Left forelimb (tissue), 1 donor: ENCODE results near the gene MNAT1.
"Not testable (repeated sequence)": the region's sequence is repeated elsewhere in the genome, so short reads cannot be mapped to it uniquely, and the experiment has no call there.

Source experiments
- DNase-seq: peaks from one replicate; pipeline ENCODE4 v3.0.0-alpha.2; 2018; ENCODE audit warnings: low spot score

Gene MNAT1

DNA sequence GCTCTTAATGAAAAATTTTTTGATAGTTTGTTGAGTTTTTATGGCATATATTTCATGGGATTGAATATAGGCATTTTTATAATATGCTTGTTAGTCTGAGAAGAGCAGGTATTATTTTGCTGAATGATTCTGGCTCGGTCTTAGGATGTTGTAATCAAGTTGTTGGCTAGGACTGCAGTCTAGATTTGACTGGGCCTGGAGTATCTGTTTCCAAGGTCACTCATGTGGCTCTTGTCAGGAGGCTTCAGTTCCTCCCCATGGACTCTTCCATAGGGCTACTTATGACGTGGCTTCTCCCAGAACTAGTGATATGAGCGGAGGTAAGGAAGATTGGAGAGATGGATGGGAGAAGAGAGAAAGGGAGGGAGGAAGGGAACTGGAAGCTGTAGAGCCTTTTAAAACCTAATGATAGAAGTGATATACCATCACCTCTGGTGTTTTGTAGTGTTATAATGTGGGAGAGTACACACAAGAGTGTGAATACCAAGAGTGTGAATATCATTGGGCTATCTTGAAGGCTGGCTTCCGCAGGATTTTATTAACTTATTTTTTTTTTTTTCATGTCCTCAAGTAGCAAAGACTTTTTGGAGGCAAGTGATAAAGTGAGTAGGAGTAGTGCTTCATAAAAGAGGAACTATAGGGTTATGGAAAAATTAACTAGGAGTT, 4.4 kb downstream of the MNAT1 start:
- DNase-seq, result no peak

GRCh38 chr14:60744566-60744965, 10.0 kb downstream of the MNAT1 start:
- DNase-seq, result no peak

DNA sequence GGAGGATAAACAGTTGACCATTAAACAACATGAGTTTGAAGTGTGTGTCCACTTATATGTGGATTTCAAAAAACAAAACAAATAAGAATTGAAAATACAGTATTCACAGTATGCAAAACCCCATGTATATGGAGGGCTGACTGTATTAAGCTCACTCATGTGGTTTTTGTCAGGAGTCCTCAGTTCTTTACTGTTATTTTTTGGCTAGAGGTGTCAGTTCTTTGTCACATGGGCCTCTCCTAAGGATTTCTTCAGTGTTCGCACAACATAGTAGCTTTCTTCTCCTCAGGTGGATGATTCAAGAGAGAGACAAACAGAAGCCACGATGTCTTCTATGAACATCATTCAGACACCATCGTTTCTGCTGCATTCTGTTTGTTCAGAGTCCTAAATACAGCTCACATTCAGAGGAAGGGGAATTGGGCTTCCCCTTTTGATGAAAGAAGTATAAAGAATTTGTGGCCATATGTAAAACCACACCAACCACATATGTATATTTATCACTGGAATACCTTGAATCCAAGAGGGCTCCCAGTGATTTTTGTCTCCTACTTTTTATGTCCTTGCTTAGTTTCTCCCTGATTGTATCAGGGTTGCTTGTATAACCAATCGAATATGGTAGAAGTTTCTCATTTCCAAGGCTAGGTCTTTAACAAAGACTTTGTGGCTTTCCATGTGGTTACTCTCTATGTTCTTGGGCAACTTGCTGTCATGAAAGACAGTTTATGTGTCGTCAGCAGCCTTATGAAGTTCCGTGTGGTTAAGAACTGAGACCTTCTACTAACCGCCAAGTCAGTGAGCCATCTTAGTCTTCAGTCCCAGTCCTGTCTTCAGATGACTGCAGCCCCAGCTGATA, 18.9 kb downstream of the MNAT1 start:
- no peak for DNase-seq

GRCh38 chr14:60756847-60757246, 22.3 kb downstream of the MNAT1 start:
- no peak for DNase-seq

GRCh38 chr14:60757567-60758002, 23.0 kb downstream of the MNAT1 start:
- DNase-seq, result no peak

- DNase-seq, result no peak
These were observed 24.3 kb downstream of the MNAT1 start for GRCh38 chr14:60758885-60759284.

DNA sequence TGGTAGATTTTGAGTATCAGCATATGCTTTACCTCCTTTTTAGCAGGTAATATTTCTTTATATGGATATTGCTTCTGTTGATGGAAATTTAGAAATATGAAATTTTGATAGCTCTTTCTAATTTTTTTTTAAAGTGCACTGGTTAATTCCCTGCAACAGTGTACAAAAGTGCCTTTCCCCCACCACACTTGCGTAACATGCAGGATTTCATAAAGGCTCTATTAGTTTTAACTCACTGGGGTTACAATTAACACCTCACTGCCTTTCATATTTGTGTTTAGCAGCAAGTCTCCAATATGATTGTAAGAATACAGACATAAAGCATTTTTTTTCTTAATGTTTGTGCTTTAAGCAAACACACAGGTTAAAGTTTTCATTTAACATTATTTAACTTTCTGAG, 25.6 kb downstream of the MNAT1 start:
- no peak for DNase-seq

- DNase-seq, result no peak
These were observed 26.2 kb downstream of the MNAT1 start for GRCh38 chr14:60760644-60761364.

DNA sequence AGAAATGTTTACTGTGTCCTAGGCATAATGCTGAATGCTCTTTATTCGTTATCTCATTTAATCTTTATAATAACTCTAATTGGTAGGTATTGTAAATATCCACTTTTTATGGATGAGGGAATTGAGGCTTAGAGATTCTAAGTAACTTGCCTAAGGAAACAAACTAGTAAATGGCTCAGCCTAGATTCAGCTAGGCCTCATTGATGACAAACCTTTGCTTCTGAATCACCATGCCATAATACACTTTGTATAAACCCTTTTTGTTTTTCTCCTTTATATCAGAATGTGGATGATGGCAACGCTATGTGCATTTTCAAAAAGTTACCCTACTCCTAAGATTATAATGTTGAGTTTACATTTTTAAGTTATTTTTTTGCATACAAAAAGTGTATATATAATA, 34.0 kb downstream of the MNAT1 start:
- no peak for DNase-seq

GRCh38 chr14:60771117-60771516, 36.6 kb downstream of the MNAT1 start:
- no peak for DNase-seq

DNA sequence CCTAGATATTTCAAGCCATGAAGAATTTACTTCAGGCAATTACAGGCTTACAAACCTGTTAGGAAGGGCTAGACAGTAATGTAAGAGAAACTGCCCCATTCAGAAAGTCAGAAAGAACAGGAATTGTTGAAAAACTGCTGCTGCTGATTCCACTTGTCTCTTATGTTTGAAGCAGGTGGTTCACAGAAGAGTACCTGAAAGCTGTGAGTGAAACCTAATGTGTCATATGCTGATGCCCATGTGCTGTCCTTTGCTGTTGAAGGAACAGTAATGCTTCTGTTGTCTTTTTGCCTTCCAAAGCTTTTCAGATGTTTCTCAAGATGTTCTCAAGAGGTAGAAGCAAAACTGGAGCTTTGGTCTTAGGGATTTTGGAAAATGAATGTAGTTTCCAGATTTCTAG, 39.0 kb downstream of the MNAT1 start:
- DNase-seq, result no peak

GRCh38 chr14:60775296-60775695, 40.7 kb downstream of the MNAT1 start:
- DNase-seq, result no peak

DNA sequence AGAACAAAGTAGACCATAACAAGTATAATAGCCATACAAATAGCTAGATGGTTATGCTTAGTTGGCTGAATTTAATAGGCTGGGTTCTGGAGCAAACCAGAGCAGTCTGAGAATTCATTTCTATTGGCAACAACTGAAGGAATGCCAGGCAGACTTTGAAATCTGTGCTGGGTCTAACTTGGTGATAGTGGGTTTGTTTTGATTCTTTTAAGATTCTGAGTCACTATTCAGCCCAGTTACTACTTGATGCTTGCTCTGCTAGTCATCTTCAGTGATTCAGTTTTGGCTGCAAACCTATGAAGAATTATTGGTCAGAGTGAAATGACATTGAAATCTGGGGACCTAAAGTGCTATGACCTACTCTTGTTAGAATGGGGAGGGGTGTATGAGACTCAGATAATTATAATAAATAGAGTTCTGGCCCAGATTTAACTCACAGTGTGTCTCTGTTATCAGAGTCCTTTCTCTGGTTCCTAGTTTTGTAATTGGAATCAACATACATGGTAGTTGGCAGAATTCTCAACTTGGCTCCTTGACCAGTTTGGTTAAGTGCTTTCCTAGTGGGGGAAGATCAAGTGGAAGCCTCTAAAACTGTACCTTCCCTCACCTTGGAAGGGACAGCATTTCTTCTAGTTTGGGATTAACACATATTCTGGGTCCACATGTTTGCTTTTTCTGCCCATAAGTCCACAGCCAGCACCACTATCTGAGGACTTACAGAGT, 43.5 kb downstream of the MNAT1 start:
- no peak for DNase-seq

DNA sequence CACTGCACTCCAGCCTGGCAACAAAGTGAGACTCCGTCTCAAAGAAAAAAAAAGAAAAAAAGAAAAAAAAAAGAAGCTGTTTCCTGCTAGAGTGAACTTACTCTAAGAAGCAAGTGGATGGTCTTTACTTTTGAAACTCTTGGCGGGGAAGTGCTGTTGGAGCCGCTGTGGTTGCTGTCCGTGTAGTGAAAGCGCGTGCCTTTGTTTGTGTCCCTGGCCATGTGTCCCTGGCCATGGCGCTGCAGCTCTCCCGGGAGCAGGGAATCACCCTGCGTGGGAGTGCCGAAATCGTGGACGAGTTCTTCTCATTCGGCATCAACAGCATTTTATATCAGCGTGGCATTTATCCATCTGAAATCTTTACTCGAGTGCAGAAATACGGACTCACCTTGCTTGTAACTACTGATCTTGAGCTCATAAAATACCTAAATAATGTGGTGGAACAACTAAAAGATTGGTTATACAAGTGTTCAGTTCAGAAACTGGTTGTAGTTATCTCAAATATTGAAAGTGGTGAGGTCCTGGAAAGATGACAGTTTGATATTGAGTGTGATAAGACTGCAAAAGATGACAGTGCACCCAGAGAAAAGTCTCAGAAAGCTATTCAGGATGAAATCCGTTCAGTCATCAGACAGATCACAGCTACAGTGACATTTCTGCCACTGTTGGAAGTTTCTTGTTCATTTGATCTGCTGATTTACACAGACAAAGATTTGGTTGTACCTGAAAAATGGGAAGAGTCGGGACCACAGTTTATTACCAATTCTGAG, 45.4 kb downstream of the MNAT1 start:
- not testable (repeated sequence) for DNase-seq

DNA sequence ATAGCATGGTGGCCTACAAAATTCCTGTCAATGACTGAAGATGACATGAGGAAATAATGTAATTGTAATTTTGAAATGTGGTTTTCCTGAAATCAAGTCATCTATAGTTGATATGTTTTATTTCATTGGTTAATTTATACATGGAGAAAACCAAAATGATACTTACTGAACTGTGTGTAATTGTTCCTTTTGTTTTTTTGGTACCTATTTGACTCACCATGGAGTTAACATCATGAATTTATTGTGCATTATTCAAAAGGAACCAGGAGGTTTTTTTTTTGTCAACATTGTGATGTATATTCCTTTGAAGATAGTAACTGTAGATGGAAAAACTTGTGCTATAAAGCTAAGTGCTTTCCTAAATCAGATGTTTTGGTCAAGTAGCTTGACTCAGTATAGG, 46.0 kb downstream of the MNAT1 start:
- not testable (repeated sequence) for DNase-seq

DNA sequence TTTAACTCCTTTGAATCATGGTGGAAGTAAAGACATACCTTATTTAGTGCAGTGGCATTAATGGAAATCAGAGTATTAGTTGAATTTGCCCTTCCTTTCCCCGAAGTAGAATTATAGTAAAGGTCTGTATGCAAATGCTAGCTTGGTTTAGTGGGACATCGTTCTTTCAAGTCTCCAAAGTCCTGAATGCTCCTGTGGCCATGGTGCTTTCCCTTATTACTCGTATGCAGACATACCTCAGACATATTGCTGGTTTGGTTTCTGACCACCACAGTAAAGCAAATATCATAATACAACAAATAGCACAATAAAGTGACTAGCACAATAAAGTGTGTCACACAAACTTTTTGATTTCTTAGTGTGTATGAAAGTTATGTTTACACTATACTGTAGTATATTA, 52.3 kb downstream of the MNAT1 start:
- no peak for DNase-seq

DNA sequence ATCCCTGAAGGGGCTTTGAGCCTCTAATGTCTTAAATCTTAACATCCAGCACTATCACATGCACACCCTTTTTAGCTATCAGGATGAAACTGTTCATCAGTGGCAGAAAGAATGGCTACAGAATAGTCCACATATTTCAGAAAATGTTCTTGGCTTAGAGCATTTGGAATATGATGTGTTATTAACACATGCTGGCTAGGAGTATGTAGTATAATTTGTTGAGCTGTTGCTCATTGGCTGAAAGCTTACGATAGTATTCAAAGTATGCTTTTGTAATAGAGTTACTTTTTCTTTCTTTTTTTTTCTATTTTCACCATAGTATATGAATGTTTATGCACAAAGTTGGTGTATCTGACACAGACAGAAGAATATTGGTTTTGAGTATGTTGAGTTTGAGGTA, 55.1 kb downstream of the MNAT1 start:
- DNase-seq, result no peak

- DNase-seq, result no peak
These were observed 56.3 kb downstream of the MNAT1 start for GRCh38 chr14:60790850-60791249.

DNA sequence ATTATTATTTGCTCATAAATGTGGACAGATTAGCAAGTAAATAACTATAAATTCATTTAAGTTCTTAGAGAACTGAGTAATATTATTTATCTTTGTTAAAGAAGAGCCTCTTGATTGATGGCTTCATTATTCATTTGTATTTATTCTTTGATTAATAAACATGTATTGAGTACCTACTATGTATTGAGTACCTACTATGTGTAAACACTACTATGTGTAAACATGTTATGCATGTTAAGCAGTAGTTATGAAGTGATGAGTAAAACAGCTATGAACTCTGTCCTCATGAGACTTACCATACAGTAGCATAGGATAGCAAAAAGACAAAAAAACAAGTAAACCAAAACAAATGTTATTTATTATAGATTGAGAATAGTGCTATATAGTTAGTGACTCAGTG, 61.9 kb downstream of the MNAT1 start:
- DNase-seq, result no peak

DNA sequence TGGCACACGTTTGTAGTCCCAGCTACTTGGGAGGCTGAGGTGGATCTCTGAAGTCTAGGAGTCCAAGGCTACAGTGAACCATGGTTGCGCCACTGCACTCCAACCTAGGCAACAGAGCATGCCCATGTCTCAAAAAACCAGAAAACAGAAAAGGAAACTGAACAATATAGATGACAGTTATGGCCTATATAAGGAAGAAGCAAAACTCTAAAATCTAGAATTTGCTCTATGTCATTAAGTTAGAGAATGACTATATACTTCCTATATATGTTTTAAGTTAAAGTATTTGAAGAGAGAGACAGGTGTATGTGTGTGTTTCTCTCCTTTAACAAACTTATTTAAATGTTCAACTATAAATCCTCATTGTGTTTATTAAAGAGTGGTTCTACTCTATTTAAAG, 65.8 kb downstream of the MNAT1 start:
- DNase-seq, result no peak

- DNase-seq, result no peak
These were observed 69.3 kb downstream of the MNAT1 start for GRCh38 chr14:60803871-60804270.
